Neutrophil (primary cell): Measurements from ENCODE around the gene HSPG2.

ENCODE experiments used
- H3K27ac ChIP-seq: fragments of 200-600 bp; sonication (generic); 2 replicates; pipeline ENCODE4 v1.5.1; 2016; ENCODE audit warnings: mild to moderate bottlenecking, moderate library complexity
- H3K27me3 ChIP-seq: fragments of 200-600 bp; sonication (generic); 2 replicates; pipeline ENCODE4 v1.6.0; 2016; ENCODE audit warnings: mild to moderate bottlenecking
- H3K36me3 ChIP-seq: fragments of 200-600 bp; sonication (generic); 2 replicates; pipeline ENCODE4 v1.5.1; 2017
- H3K4me1 ChIP-seq, 2 experiments: fragments of 200-600 bp in 1 of 2; sonication (generic) in 1 of 2; 1 replicate in 1 of 2; 2 replicates in 1 of 2; pipeline versions ENCODE4 v1.5.1 to v1.6.1; 2013 to 2016; ENCODE audit warnings: low read depth in 1 of 2, low read length in 1 of 2, mild to moderate bottlenecking in 1 of 2, moderate library complexity in 1 of 2; ENCODE audit not compliant: control insufficient read depth in 1 of 2, insufficient read depth in 1 of 2
- H3K4me3 ChIP-seq, 2 experiments: fragments of 200-600 bp in 1 of 2; sonication (generic) in 1 of 2; 1 replicate in 1 of 2; 2 replicates in 1 of 2; pipeline ENCODE4 v1.5.1; 2013 to 2016; ENCODE audit warnings: low read depth in 1 of 2, low read length in 1 of 2, mild to moderate bottlenecking in 1 of 2, moderate library complexity in 1 of 2
- H3K9me3 ChIP-seq: fragments of 200-600 bp; sonication (generic); 2 replicates; pipeline ENCODE4 v1.5.1; 2016
- TF ChIP-seq, protein P1 (sequence below): fragments of 200-600 bp; sonication (generic); IDR thresholded peaks from 2 replicates; pipeline ENCODE4 v1.5.1; 2016; ENCODE audit warnings: antibody characterized with exemption

Gene HSPG2

GRCh38 chr1:21857840-21858670 is 79.1 kb downstream of the HSPG2 start:
- no peaks in the 10 kb centered on the region for H3K36me3 ChIP-seq

DNA sequence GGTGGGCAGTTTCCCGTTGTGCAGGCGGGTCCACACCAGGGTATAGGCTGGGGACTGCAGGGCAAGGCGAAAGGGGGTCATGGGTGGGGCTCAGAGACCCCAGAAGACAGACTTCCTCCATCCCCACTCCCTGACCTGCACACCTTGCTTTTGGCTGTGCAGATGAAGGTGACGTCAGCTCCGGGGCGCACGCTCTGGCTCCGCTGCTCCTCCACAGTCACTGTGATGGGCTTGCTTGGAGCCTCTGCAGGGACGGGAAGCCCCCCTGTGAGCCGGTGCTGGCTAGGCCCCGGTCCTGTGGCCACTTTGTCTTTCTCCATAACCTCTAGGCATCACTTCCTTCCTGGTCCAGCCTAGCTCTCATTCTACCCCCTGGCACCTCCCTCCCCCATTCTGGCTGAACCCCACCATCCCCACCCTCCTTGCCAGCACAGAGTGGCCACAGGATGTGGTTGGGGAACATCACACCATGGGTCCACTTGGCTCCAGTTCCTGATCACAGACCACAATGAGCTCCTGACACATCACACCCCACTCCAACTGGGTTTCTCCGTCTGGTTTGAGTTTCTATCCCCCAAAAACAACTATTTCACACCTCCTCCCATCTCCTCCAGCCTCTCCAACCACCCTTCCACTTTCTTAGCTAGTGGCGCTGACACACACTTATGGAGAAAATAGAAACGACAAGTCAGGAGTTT is 79.8 kb downstream of the HSPG2 start:
- TF ChIP-seq, protein P1, sequence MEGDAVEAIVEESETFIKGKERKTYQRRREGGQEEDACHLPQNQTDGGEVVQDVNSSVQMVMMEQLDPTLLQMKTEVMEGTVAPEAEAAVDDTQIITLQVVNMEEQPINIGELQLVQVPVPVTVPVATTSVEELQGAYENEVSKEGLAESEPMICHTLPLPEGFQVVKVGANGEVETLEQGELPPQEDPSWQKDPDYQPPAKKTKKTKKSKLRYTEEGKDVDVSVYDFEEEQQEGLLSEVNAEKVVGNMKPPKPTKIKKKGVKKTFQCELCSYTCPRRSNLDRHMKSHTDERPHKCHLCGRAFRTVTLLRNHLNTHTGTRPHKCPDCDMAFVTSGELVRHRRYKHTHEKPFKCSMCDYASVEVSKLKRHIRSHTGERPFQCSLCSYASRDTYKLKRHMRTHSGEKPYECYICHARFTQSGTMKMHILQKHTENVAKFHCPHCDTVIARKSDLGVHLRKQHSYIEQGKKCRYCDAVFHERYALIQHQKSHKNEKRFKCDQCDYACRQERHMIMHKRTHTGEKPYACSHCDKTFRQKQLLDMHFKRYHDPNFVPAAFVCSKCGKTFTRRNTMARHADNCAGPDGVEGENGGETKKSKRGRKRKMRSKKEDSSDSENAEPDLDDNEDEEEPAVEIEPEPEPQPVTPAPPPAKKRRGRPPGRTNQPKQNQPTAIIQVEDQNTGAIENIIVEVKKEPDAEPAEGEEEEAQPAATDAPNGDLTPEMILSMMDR, result no peak
- no peaks in the 10 kb centered on the region for H3K27me3 ChIP-seq
- no peaks in the 10 kb centered on the region for H3K9me3 ChIP-seq
- no peak overlapping the region for H3K27ac ChIP-seq
- H3K4me1 ChIP-seq, result peaks cover 2 to 9% of the 10 kb centered on the region in 2 experiments
- H3K36me3 ChIP-seq, result no peaks in the 10 kb centered on the region
- H3K4me3 ChIP-seq, result no peak overlapping the region

More at GRCh38 chr1:21857840-21858670, 79.1 kb downstream of the HSPG2 start:
- Histone ChIP-seq H3K27ac (no peak overlapping the region), H3K27me3 (no peaks in the 10 kb centered on the region), H3K9me3 (no peaks in the 10 kb centered on the region), H3K4me3 (no peak overlapping the region), H3K4me1 (peaks cover 2 to 9% of the 10 kb centered on the region in 2 experiments)
- TF ChIP-seq, protein P1, result no peak

DNA sequence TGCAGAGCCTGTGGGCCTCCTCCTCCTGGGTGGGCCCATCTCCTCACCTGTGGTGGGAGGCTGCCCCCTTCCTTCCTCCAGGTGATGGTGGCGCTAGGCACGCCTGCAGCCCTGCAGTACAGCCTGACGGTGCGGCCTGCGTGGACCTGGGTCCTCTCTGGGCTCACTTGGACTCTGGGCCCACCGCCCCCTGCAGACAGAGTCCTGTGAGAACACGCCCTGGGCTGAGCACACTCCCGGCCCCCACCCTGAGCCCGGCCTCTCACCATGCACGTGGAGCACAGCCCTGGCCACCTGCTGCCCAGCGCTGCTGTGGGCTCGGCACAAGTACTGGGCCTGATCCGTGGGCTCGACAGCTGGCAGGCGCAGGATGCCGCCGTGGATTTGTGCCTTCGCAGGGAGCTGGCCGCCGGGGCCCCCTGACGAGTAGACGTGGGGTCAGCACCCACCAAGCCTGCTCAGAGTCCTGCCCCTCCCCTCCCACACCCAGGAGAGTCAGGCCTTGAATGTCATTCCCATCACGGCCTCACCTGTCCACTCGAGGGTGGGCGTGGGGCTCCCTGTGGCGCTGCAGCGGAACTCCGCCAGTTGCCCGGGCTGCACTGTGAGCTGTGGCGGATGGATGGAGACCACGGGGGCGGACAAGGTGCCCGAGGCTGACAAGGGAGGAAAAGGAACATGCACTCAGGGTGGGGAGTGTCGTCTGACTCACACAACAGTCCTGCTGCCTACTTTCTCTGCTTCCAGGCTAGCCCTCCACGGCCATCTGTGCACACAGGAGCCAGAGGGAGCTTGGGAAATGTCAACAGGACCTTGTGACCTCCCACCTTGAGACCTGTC is 81.6 kb downstream of the HSPG2 start:
- peaks cover 2 to 9% of the 10 kb centered on the region in 2 experiments for H3K4me1 ChIP-seq
- H3K4me3 ChIP-seq, result no peak overlapping the region
- no peak overlapping the region for H3K27ac ChIP-seq
- H3K36me3 ChIP-seq, result no peaks in the 10 kb centered on the region
- H3K9me3 ChIP-seq, result no peaks in the 10 kb centered on the region
- H3K27me3 ChIP-seq, result no peaks in the 10 kb centered on the region
- TF ChIP-seq, protein P1, result no peak

- no peak overlapping the region for H3K4me3 ChIP-seq
- TF ChIP-seq, protein P1, result no peak
- no peaks in the 10 kb centered on the region for H3K36me3 ChIP-seq
These were observed 82.4 kb downstream of the HSPG2 start for GRCh38 chr1:21854751-21855131.

DNA sequence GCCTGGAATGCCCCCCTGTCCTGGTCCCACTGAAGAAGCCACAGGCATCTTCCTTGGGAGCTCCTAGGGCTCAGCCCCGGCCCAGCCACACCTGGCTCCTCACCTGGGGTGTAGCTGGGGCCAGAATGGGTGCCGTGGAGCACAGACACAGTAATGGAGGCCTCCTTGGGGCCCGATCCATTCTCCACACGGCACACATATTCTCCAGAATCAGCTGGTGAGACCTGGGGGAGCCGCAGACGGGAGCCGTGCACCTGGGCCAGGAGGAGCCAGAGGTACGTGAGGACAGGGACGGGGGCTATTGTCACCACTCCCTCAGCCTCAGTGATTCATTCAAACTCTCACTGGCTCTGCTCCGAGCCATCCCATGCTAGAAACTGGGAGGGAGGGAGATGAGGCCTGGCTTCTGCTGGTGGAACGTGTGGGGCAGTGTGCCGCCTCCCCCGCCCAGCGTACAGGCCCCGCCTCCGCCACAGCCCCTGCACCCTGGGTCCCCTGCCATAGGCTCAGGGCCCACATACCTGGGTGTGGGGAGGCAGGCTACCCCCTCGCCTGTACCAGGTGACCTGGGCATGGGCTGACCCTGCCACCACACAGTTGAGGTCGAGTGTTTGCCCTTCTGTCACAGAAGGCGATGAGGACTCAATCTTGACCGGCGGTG is 82.9 kb downstream of the HSPG2 start:
- no peaks in the 10 kb centered on the region for H3K9me3 ChIP-seq
- H3K27ac ChIP-seq, result no peak overlapping the region
- H3K4me1 ChIP-seq, result peaks cover 2 to 9% of the 10 kb centered on the region in 2 experiments
- H3K36me3 ChIP-seq, result no peaks in the 10 kb centered on the region
- no peak overlapping the region for H3K4me3 ChIP-seq
- TF ChIP-seq, protein P1, result no peak
- no peaks in the 10 kb centered on the region for H3K27me3 ChIP-seq

More at GRCh38 chr1:21854751-21855131, 82.4 kb downstream of the HSPG2 start:
- Histone ChIP-seq H3K9me3 (no peaks in the 10 kb centered on the region), H3K27ac (no peak overlapping the region), H3K4me1 (peaks cover 2 to 9% of the 10 kb centered on the region in 2 experiments), H3K27me3 (no peaks in the 10 kb centered on the region)
